Hepatic stellate cell (primary cell): ENCODE results near the gene C5orf24.
"Not testable (repeated sequence)": the region's sequence is repeated elsewhere in the genome, so short reads cannot be mapped to it uniquely, and the experiment has no call there.

Experiments used
- DNase-seq: peaks from one replicate; pipeline ENCODE4 v3.0.0; 2011; ENCODE audit warnings: low spot score

The C5orf24 gene

GRCh38 chr5:134845852-134846640, at the start of gene C5orf24:
C5orf24 (plus strand) TSS chr5:134845968; CDS start chr5:134854901, 8,933 bp downstream.
- peak; percentile 89 for DNase-seq

DNA sequence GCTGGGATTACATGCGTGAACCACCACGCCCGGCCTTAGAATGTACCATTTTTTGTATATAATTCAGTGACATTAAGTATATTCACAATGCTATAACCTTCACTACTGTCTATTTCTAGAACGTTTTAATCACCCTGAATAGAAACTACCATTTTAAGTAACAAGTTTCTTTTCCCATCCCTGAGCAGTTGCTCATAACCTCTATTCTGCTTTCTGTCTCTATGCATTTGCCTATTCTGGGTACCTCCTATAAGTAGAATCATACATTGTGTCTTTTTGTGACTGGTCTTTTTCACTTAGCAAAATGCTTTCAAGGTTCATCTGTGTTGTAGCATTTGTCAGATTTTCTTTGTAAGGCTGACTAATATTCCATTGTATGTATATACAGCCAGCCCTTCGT, 47.3 kb upstream of the C5orf24 start:
- no peak for DNase-seq

GRCh38 chr5:134803821-134804220, 41.9 kb upstream of the C5orf24 start:
- DNase-seq: no peak

DNA sequence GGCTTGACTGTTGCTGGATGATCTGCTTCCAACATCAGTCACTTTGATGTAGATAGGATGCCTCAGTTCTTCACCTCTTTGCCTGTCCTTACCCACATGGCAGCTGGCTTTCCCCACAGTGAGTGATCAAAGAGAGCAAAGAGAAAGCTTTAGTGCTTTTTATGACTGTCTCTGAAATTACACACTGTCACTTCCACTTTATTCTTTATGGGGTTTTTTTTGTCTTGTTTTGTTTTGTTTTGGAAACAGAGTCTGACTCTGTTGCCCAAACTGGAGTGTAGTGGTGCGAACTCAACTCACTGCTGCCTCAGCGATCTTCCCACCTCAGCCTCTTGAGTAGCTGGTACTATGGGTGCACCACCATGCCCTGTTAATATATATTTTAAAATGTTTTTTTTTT, 32.4 kb upstream of the C5orf24 start:
- no peak for DNase-seq

- no peak for DNase-seq
Observed at GRCh38 chr5:134813827-134814226, 31.9 kb upstream of the C5orf24 start.

DNA sequence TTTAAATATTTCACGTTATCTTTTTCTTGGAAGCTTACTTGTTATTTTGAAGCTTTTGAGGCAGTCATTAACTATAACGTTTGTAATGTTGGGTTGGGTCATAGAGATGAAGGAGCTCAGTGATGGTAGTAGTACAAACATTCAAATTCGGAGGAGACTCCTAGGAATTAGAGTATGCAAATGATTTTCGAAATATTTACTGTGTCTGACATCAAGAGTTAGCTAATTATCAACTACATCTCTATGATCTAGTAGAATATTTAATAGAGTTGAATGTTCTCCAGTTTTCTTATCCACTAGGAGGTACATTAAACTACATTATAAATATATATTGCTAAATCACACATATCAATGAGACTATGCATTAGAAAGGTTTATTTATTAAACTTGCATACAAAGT, 28.8 kb upstream of the C5orf24 start:
- no peak for DNase-seq

GRCh38 chr5:134818776-134819175, 27.0 kb upstream of the C5orf24 start:
- no peak for DNase-seq

- DNase-seq: no peak
Observed at GRCh38 chr5:134819407-134819963, 26.3 kb upstream of the C5orf24 start.

DNA sequence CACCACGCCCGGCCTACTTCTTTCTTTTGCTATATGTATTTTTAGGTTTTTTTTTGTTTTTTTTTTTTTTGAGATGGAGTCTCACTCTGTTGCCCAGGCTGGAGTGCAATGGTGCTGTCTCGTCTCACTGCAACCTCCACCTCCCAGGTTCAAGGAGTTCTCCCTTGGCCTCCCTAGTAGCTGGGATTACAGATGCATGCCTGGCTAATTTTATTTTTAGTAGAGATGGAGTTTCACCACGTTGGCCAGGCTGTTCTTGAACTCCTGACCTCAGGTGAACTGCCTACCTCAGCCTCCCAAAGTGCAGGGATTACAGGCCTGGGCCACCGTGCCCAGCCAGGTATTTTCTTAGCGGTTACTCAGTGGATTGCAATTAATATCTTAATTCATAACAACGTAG, 23.9 kb upstream of the C5orf24 start:
- no peak for DNase-seq

DNA sequence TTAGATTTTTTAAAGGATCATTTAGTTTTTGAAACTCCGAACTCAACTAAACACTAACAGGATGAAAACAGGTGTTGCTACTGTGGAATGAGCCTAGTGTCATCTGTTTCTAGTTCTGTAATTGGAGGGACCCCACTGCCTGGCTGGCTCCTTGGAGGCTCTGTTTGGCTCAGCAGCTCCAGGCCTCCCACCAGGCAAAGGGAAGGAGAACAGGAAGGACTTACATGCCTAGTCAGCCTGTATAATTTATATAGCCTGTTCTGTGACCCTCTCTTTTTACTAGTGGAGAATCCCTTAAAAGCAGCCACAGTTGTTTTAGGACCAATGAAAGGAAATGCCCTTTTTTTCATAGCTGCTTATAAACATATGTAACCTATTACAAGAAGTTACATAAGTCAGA, 21.1 kb upstream of the C5orf24 start:
- DNase-seq: no peak

- no peak for DNase-seq
Observed at GRCh38 chr5:134825212-134825611, 20.6 kb upstream of the C5orf24 start.

DNA sequence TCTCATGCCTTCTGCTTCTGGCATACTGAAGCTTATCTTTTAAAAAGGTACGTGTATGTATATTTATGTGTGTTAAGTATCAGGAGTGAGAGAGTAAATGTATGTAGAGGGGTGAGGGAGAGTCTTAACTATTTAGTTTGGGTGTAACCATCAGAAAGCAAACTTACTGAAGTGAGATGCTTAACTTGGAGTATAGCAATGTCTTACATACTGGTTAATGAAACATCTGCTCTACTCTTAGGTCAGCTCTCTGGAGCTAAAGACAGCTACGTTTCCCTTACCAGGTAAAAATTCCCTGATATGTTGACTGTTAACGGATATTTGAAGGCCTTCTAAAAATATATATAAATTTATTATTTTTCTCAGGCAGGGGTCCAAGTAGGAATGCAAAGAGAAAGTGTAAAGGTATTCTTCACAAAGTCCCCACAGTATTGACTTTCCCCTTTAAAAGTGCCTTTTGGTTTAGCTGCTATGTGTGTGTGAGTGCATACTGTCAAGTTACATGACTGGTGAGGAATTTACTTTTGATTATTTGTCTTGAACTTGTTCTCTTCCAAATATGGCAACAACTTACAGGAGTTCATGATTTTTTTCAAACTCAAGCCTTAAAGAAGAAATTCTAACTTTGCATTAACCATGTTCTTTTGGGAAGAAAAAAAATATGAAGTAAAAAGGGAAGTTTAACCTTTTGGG, 12.3 kb upstream of the C5orf24 start:
- DNase-seq: peak; percentile 58

GRCh38 chr5:134835623-134836022, 10.1 kb upstream of the C5orf24 start:
- no peak for DNase-seq

GRCh38 chr5:134837530-134838181, 8.1 kb upstream of the C5orf24 start:
- DNase-seq: no peak

GRCh38 chr5:134838361-134838760, 7.4 kb upstream of the C5orf24 start:
- not testable (repeated sequence) for DNase-seq

DNA sequence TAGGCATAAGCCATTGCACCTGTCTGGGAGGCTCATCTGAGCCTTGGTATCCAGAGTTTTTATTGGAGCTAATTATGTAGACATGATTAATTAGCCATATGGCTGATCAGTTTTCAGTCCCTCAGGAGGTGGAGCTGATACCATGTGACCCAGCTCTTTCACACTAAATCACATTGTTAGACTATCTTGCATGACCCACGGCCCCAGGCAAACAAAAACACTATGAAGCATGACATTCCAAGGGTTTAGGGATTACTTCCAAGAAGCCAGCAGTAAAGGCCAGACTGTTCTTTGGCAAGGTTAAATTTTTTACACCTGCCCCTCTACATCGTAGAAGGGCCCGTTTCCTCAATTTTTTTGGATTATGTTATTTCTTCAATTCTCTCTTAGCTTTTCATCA, 5.0 kb upstream of the C5orf24 start:
- no peak for DNase-seq

GRCh38 chr5:134844252-134844651, 1.5 kb upstream of the C5orf24 start:
- DNase-seq: no peak

DNA sequence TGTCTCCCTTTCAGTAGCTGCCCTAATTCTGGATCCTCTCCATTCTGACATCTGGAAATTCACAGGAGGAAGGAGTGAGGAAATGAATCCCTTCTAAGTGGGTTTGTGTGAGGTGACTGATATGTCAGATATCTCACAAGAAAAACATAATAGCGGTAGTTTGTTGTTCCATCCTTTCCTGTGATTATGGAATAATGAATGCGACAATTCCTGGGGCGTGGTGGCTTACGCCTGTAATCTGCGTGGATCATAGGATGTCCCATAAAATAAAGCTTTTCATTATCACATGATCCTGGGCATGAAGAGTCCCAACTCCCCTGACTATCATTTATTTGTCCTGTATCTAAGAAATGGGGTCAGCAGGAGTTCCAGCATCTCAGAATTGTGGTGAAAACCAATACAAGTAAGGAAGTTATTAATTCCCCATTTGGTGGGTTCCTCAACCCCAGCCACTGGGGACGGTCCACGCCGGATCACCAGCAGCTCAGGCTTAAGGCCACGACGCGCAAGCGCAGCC, 375 bp upstream of the C5orf24 start:
- peak; percentile 39 for DNase-seq

GRCh38 chr5:134846641-134846960, 833 bp downstream of the C5orf24 start:
- no peak for DNase-seq

GRCh38 chr5:134849434-134849933, 3.7 kb downstream of the C5orf24 start:
- DNase-seq: not testable (repeated sequence)

DNA sequence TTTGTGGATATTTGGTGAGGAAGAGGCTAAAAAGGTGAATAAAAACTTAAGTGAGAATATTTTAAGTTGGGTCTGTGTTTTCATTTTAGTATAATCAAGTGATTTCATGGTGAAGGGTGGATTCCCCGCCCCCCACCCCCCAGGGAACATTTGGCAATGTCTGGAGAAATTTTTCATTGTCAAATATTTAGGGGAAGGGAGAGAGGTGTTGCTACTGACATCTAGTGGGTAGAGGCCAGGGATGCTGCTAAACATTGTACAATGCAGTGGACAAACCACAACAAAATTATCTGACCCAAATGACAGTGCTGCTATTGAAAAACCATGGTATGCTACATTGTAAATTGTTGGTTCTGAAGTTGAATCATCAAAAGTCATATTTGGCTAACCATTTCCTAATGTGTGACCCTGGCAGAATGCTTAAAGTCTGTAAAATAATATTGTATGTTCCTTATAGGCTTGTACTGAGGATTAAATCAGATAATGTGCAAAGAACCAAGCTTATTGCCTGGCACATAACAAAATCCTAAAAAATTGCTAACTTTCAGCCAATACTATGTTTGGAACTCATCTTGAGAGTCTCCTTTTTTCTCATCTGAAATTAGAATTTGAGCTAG, 5.6 kb downstream of the C5orf24 start:
- peak; percentile 35 for DNase-seq

DNA sequence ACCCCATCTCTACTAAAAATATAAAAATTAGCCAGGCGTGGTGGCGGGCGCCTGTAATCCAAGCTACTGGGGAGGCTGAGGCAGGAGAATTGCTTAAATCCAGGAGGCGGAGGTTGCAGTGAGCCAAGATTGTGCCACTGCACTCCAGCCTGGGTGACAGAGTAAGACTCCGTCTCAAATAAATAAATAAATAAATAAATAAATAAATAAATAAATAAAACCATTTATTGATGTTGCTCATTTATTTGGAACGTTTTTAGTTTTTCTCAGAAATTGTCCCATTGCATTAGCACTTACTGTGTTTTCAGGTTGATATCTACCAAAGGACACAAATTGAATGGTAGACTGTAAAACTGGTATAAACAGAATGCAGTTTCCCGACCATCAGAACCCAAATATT, 10.7 kb downstream of the C5orf24 start:
- not testable (repeated sequence) for DNase-seq
